PC-9 (cell line): ENCODE results near the gene UQCRC1. TPM values are rescaled to one million over a fixed set of nuclear protein-coding genes. Genes with fewer than 3 reads are reported as not detected.

Experiments
- BruUV-seq: library from RNA; stranded (reverse); fragments of 400-500 nt; replicated peaks from 2 replicates; lab custom pipeline; 2021; lab: Mats Ljungman, UMichigan
- CTCF ChIA-PET: fragments of 300-600 bp; sonication (Branson Sonifier 250); formaldehyde crosslinking; loops from one replicate; lab custom pipeline; 2022; ENCODE audit warnings: antibody characterized with exemption; lab: Charles Lee
- POLR2A ChIA-PET: fragments of 300-600 bp; sonication (Branson Sonifier 250); formaldehyde crosslinking; loops from one replicate; lab custom pipeline; 2022; ENCODE audit warnings: antibody characterized with exemption; ENCODE audit not compliant: unreplicated experiment; lab: Charles Lee
- DNase-seq, 2 experiments: peaks; one replicate each; pipeline versions ENCODE4 v3.0.0 to v3.0.0-alpha.2; 2015 to 2022; ENCODE audit warnings: mixed read lengths in 1 of 2
- H2AFZ ChIP-seq: fragments of 200-600 bp; sonication (generic); 2 replicates; pipeline ENCODE4 v1.8.1; 2017; ENCODE audit warnings: antibody characterized with exemption
- H3F3A ChIP-seq: fragments of 200-600 bp; sonication (generic); 2 replicates; pipeline ENCODE4 v1.8.1; 2017; ENCODE audit warnings: antibody characterized with exemption, mild to moderate bottlenecking, low read depth; ENCODE audit not compliant: insufficient read depth
- H3K27ac ChIP-seq: fragments of 200-600 bp; sonication (generic); 2 replicates; pipeline ENCODE4 v1.6.1; 2016; ENCODE audit warnings: mixed run types
- H3K27me3 ChIP-seq: fragments of 200-600 bp; sonication (generic); 2 replicates; pipeline ENCODE4 v1.6.1; 2016; ENCODE audit warnings: low read depth, mixed run types; ENCODE audit not compliant: insufficient read depth
- H3K36me3 ChIP-seq: fragments of 200-600 bp; sonication (generic); 2 replicates; pipeline ENCODE4 v1.6.1; 2016; ENCODE audit warnings: low read depth, mixed run types
- H3K4me1 ChIP-seq: fragments of 200-600 bp; sonication (generic); replicated peaks from 2 replicates; pipeline ENCODE4 v1.6.1; 2016; ENCODE audit warnings: mixed run types; ENCODE audit not compliant: insufficient read depth
- H3K4me2 ChIP-seq: fragments of 200-600 bp; sonication (generic); 2 replicates; pipeline ENCODE4 v1.6.1; 2017; ENCODE audit warnings: mixed run types
- H3K4me3 ChIP-seq: fragments of 200-600 bp; sonication (generic); 2 replicates; pipeline ENCODE4 v1.6.1; 2016; ENCODE audit warnings: mixed run types
- H3K79me2 ChIP-seq: fragments of 200-600 bp; sonication (generic); 2 replicates; pipeline ENCODE4 v1.6.1; 2017; ENCODE audit warnings: low read depth, mixed run types
- H3K9me2 ChIP-seq: fragments of 200-600 bp; sonication (generic); 2 replicates; pipeline ENCODE4 v1.8.1; 2017; ENCODE audit warnings: mild to moderate bottlenecking; ENCODE audit not compliant: insufficient read depth
- H3K9me3 ChIP-seq: fragments of 200-600 bp; sonication (generic); 2 replicates; pipeline ENCODE4 v1.8.1; 2016; ENCODE audit warnings: low read depth; ENCODE audit not compliant: insufficient read depth
- H4K20me1 ChIP-seq: fragments of 200-600 bp; sonication (generic); 2 replicates; pipeline ENCODE4 v1.8.1; 2017; ENCODE audit not compliant: insufficient read depth
- CTCF ChIP-seq: fragments of 200-600 bp; sonication (generic); conservative IDR thresholded peaks from 2 replicates; pipeline ENCODE4 v1.6.1; 2017; ENCODE audit warnings: mixed run types, antibody characterized with exemption, mild to moderate bottlenecking, moderate library complexity
- EZH2 ChIP-seq: fragments of 200-600 bp; sonication (generic); IDR thresholded peaks from 2 replicates; pipeline ENCODE4 v1.8.0; 2017; ENCODE audit warnings: antibody characterized with exemption, low read depth
- intact Hi-C: fragments of 100-400 bp; cut with micrococcal nuclease; formaldehyde crosslinking; loops from one replicate; pipeline ENCODE4 v1.10.0; 2022; ENCODE audit not compliant: unreplicated experiment
- total RNA-seq: library from RNA; stranded (reverse); gene quantifications from 2 replicates; pipeline ENCODE4 v1.2.3, GENCODE V29; 2021

The UQCRC1 gene
- total RNA-seq, 1 experiment from 2014 or later, result 255 TPM

GRCh38 chr3:48594417-48595049 is 14.9 kb downstream of the UQCRC1 start:
- Histone ChIP-seq H3K79me2 (peaks cover 16% of the 10 kb centered on the region), H3K4me1 (peaks cover 51% of the 10 kb centered on the region), H3K4me3 (peak overlapping the region; percentile 62), H3K9me2 (no peaks in the 10 kb centered on the region), H3K9me3 (no peaks in the 10 kb centered on the region), H3F3A (peaks cover 29% of the 10 kb centered on the region), H2AFZ (peak overlapping the region; percentile 80), H4K20me1 (no peaks in the 10 kb centered on the region), H3K27me3 (no peaks in the 10 kb centered on the region), H3K27ac (peak overlapping the region; percentile 19; the same call in 1 of the 2 replicates), H3K4me2 (peak overlapping the region; percentile 92), H3K36me3 (no peaks in the 10 kb centered on the region)
- ChIA-PET POLR2A (interaction anchor here (0.6 kb wide), 1 partner anchor 68 kb away, joined by 3 read pairs; the partner anchor contains the start of gene CELSR3), CTCF (no interaction called here)
- intact Hi-C loops, result loop anchor here (1.0 to 5.0 kb wide), 4 partner anchors 38 to 127 kb away; partner anchors contain the start of genes CELSR3, PFKFB4 and SLC26A6
- TSS peak; percentile 55 for BruUV-seq
- peak; percentile 46 to 66 for DNase-seq
- TF ChIP-seq CTCF (no peak), EZH2 (no peak)

- H3K4me1 ChIP-seq, result peaks cover 39% of the 10 kb centered on the region
- TF ChIP-seq CTCF (no peak), EZH2 (no peak)
- no peak overlapping the region for H3K27ac ChIP-seq
- H3K27me3 ChIP-seq, result no peaks in the 10 kb centered on the region
- H3K36me3 ChIP-seq, result no peaks in the 10 kb centered on the region
- no peaks in the 10 kb centered on the region for H4K20me1 ChIP-seq
- POLR2A ChIA-PET, result no interaction called here
- intact Hi-C loops, result no loop called here
- no peaks in the 10 kb centered on the region for H3K9me2 ChIP-seq
- no peaks in the 10 kb centered on the region for H3K9me3 ChIP-seq
- CTCF ChIA-PET, result interaction anchor here (0.6 kb wide), 1 partner anchor 17 kb away, joined by 17 read pairs; no protein-coding TSS in a partner anchor
- BruUV-seq, result no TSS peak
- peak overlapping the region; percentile 62; the same call in 1 of the 2 replicates for H3K4me3 ChIP-seq
- no peak for DNase-seq
- peaks cover 18% of the 10 kb centered on the region for H3F3A ChIP-seq
- H2AFZ ChIP-seq, result no peak overlapping the region
- H3K4me2 ChIP-seq, result peak overlapping the region; percentile 92
- peaks cover 16% of the 10 kb centered on the region for H3K79me2 ChIP-seq
These were observed 16.1 kb downstream of the UQCRC1 start for GRCh38 chr3:48593337-48593736.

GRCh38 chr3:48592519-48593087 is 16.8 kb downstream of the UQCRC1 start:
- Histone ChIP-seq H3K9me3 (no peaks in the 10 kb centered on the region), H3F3A (peaks cover 11% of the 10 kb centered on the region), H3K79me2 (peaks cover 16% of the 10 kb centered on the region), H3K4me1 (peaks cover 32% of the 10 kb centered on the region), H3K4me3 (no peak overlapping the region), H4K20me1 (no peaks in the 10 kb centered on the region), H3K27me3 (no peaks in the 10 kb centered on the region), H3K4me2 (no peak overlapping the region), H3K36me3 (no peaks in the 10 kb centered on the region), H2AFZ (no peak overlapping the region), H3K9me2 (no peaks in the 10 kb centered on the region), H3K27ac (no peak overlapping the region)
- no TSS peak for BruUV-seq
- no peak for DNase-seq
- no peak for TF ChIP-seq CTCF
- TF ChIP-seq EZH2, result no peak
- intact Hi-C loops, result no loop called here
- ChIA-PET POLR2A (no interaction called here), CTCF (no interaction called here)
